Measurements from ENCODE around the gene CHRNE. TPM values are rescaled to one million over a fixed set of nuclear protein-coding genes. Genes with fewer than 3 reads are reported as not detected.

The CHRNE gene
- total and polyA plus RNA-seq, 2 donors (not counting 1 experiment from before 2014, with no cell fraction given): 0.19 to 0.66 TPM

DNA sequence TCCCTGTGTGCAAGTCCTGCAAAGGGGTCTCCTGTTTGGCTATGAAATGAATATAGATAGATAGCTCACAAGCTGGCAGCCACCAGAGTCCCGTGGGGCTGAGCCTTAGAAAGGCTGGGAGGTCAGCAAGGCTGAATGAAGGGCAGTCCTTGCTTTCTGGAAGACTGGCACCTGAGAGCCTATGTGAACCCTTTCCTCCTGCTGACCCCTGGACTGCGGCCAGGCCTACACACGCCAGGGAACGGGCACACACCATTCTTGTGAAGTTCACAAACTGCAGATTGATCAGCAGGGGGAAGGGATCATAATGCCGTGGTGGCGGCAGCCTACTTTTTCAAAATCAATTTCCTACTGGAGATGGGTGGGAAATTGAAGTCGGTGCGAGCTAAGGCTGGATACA lies 4.5 kb downstream of the CHRNE start:
- Histone ChIP-seq H3K4me2 (ENCODE audit: extremely low read depth, insufficient read depth, low read length) (no peak overlapping the region), H3K79me2 (ENCODE audit: control insufficient read depth, insufficient read depth, low read length) (no peaks in the 10 kb centered on the region), H3K27ac (ENCODE audit: insufficient read depth, low read length) (no peak overlapping the region), H3K27me3 (ENCODE audit: control insufficient read depth, insufficient read depth, low read length) (no peaks in the 10 kb centered on the region), H4K20me1 (ENCODE audit: control insufficient read depth, extremely low read depth, insufficient read depth, low read length) (no peaks in the 10 kb centered on the region), H3K36me3 (ENCODE audit: control insufficient read depth, insufficient read depth, low read length) (peaks cover 16% of the 10 kb centered on the region), H2AFZ (ENCODE audit: low read length) (no peak overlapping the region), H3K4me1 (ENCODE audit: control insufficient read depth, extremely low read depth, insufficient read depth, low read length) (peaks cover 4% of the 10 kb centered on the region), H3K9me3 (ENCODE audit: control insufficient read depth, insufficient read depth, low read depth, low read length) (no peaks in the 10 kb centered on the region), H3K4me3 (replicated peaks in 1 of 4; ENCODE audit: control extremely low read depth in 1 of 4, insufficient read depth in 1 of 4, low read depth in 3 of 4, low read length in 4 of 4) (no peak overlapping the region), H3K9ac (ENCODE audit: insufficient read depth, low read length) (no peak overlapping the region)
- TF ChIP-seq EZH2 (IDR thresholded peaks at IDR 0.05; ENCODE audit: low read length, missing control alignments): no peak
- TF ChIP-seq, protein P1, sequence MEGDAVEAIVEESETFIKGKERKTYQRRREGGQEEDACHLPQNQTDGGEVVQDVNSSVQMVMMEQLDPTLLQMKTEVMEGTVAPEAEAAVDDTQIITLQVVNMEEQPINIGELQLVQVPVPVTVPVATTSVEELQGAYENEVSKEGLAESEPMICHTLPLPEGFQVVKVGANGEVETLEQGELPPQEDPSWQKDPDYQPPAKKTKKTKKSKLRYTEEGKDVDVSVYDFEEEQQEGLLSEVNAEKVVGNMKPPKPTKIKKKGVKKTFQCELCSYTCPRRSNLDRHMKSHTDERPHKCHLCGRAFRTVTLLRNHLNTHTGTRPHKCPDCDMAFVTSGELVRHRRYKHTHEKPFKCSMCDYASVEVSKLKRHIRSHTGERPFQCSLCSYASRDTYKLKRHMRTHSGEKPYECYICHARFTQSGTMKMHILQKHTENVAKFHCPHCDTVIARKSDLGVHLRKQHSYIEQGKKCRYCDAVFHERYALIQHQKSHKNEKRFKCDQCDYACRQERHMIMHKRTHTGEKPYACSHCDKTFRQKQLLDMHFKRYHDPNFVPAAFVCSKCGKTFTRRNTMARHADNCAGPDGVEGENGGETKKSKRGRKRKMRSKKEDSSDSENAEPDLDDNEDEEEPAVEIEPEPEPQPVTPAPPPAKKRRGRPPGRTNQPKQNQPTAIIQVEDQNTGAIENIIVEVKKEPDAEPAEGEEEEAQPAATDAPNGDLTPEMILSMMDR (conservative IDR thresholded peaks at IDR 0.05 in 1 of 2, IDR thresholded peaks at IDR 0.05 in 1 of 2; ENCODE audit: low read depth in 1 of 2, low read length in 2 of 2): no peak
- DNase-seq (ENCODE audit: low read depth in 2 of 2): no peak

DNA sequence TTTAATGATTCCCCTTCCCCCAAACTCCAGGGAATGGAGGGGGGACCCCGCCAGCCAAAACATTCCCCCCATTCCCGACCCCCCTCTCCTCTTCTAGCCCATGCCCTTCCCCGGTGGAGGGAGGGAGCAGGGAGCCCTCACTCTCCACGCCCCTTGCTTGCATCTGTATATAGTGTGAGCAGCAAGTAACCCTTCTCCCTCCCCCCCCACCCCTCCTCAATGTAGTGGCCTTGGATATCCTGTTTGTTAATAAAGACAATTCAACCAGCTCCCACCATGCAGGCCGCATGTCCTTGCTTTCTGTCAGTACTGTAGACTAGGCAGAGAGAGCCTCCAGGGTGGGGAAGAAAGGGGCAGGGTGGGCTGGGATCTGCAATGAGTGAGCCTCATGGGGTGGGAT lies 5.1 kb downstream of the CHRNE start:
- no peak overlapping the region for H2AFZ ChIP-seq (ENCODE audit: low read length)
- no peak overlapping the region for H3K9ac ChIP-seq (ENCODE audit: insufficient read depth, low read length)
- no peak for TF ChIP-seq EZH2 (IDR thresholded peaks at IDR 0.05; ENCODE audit: low read length, missing control alignments)
- TF ChIP-seq, protein P1 (conservative IDR thresholded peaks at IDR 0.05 in 1 of 2, IDR thresholded peaks at IDR 0.05 in 1 of 2; ENCODE audit: low read depth in 1 of 2, low read length in 2 of 2): no peak
- no peaks in the 10 kb centered on the region for H3K79me2 ChIP-seq (ENCODE audit: control insufficient read depth, insufficient read depth, low read length)
- no peak overlapping the region for H3K27ac ChIP-seq (ENCODE audit: insufficient read depth, low read length)
- H4K20me1 ChIP-seq (ENCODE audit: control insufficient read depth, extremely low read depth, insufficient read depth, low read length): no peaks in the 10 kb centered on the region
- H3K4me3 ChIP-seq (replicated peaks in 1 of 4; ENCODE audit: control extremely low read depth in 1 of 4, insufficient read depth in 1 of 4, low read depth in 3 of 4, low read length in 4 of 4): no peak overlapping the region
- peaks cover 2% of the 10 kb centered on the region for H3K4me1 ChIP-seq (ENCODE audit: control insufficient read depth, extremely low read depth, insufficient read depth, low read length)
- H3K36me3 ChIP-seq (ENCODE audit: control insufficient read depth, insufficient read depth, low read length): peaks cover 16% of the 10 kb centered on the region
- H3K27me3 ChIP-seq (ENCODE audit: control insufficient read depth, insufficient read depth, low read length): no peaks in the 10 kb centered on the region
- DNase-seq (ENCODE audit: low read depth in 2 of 2): no peak
- no peaks in the 10 kb centered on the region for H3K9me3 ChIP-seq (ENCODE audit: control insufficient read depth, insufficient read depth, low read depth, low read length)
- H3K4me2 ChIP-seq (ENCODE audit: extremely low read depth, insufficient read depth, low read length): no peak overlapping the region

DNA sequence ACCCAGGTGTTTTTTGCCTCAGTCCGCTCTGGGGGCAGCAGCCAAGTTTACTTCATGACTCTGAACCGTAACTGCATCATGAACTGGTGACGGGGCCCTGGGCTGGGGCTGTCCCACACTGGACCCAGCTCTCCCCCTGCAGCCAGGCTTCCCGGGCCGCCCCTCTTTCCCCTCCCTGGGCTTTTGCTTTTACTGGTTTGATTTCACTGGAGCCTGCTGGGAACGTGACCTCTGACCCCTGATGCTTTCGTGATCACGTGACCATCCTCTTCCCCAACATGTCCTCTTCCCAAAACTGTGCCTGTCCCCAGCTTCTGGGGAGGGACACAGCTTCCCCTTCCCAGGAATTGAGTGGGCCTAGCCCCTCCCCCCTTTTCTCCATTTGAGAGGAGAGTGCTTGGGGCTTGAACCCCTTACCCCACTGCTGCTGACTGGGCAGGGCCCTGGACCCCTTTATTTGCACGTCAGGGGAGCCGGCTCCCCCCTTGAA lies 5.7 kb downstream of the CHRNE start:
- DNase-seq (ENCODE audit: low read depth in 2 of 2): no peak
- no peaks in the 10 kb centered on the region for H4K20me1 ChIP-seq (ENCODE audit: control insufficient read depth, extremely low read depth, insufficient read depth, low read length)
- TF ChIP-seq, protein P1 (conservative IDR thresholded peaks at IDR 0.05 in 1 of 2, IDR thresholded peaks at IDR 0.05 in 1 of 2; ENCODE audit: low read depth in 1 of 2, low read length in 2 of 2): no peak
- no peak for TF ChIP-seq EZH2 (IDR thresholded peaks at IDR 0.05; ENCODE audit: low read length, missing control alignments)
- no peaks in the 10 kb centered on the region for H3K27me3 ChIP-seq (ENCODE audit: control insufficient read depth, insufficient read depth, low read length)
- no peak overlapping the region for H3K9ac ChIP-seq (ENCODE audit: insufficient read depth, low read length)
- no peaks in the 10 kb centered on the region for H3K4me1 ChIP-seq (ENCODE audit: control insufficient read depth, extremely low read depth, insufficient read depth, low read length)
- no peaks in the 10 kb centered on the region for H3K9me3 ChIP-seq (ENCODE audit: control insufficient read depth, insufficient read depth, low read depth, low read length)
- H3K36me3 ChIP-seq (ENCODE audit: control insufficient read depth, insufficient read depth, low read length): peaks cover 19% of the 10 kb centered on the region
- no peak overlapping the region for H3K4me2 ChIP-seq (ENCODE audit: extremely low read depth, insufficient read depth, low read length)
- no peaks in the 10 kb centered on the region for H3K79me2 ChIP-seq (ENCODE audit: control insufficient read depth, insufficient read depth, low read length)
- no peak overlapping the region for H3K4me3 ChIP-seq (replicated peaks in 1 of 4; ENCODE audit: control extremely low read depth in 1 of 4, insufficient read depth in 1 of 4, low read depth in 3 of 4, low read length in 4 of 4)
- no peak overlapping the region for H2AFZ ChIP-seq (ENCODE audit: low read length)
- H3K27ac ChIP-seq (ENCODE audit: insufficient read depth, low read length): no peak overlapping the region

All from fibroblast of lung (primary cell).